IPS DF 4.7 (cell line): ENCODE results near the gene C19orf33.
"Not testable (repeated sequence)": the region's sequence is repeated elsewhere in the genome, so short reads cannot be mapped to it uniquely, and the experiment has no call there.

Experiments used
- DNase-seq: peaks from one replicate; pipeline ENCODE4 v3.0.0-alpha.2; 2013; ENCODE audit warnings: low spot score; ENCODE audit errors: extremely low read depth

Gene C19orf33

GRCh38 chr19:38303517-38304351 is at the start of gene C19orf33:
C19orf33 (plus strand) TSS chr19:38304251; CDS start chr19:38304262, 11 bp downstream.
- DNase-seq, result no peak

- DNase-seq, result no peak
Observed at GRCh38 chr19:38255383-38256014, 48.6 kb upstream of the C19orf33 start.

GRCh38 chr19:38261942-38262341 is 42.1 kb upstream of the C19orf33 start:
- not testable (repeated sequence) for DNase-seq

GRCh38 chr19:38262585-38263268 is 41.3 kb upstream of the C19orf33 start:
- DNase-seq, result no peak

- no peak for DNase-seq
Observed at GRCh38 chr19:38263689-38264485, 40.2 kb upstream of the C19orf33 start.

GRCh38 chr19:38264486-38265212 is 39.4 kb upstream of the C19orf33 start, which contains the start of gene SPINT2:
SPINT2 (plus strand) TSS chr19:38264573; CDS start chr19:38264893, 320 bp downstream.
- DNase-seq, result peak; percentile 53

- DNase-seq, result no peak
Observed at GRCh38 chr19:38265213-38265861, 38.7 kb upstream of the C19orf33 start.

- DNase-seq, result no peak
Observed at GRCh38 chr19:38265921-38266429, 38.1 kb upstream of the C19orf33 start.

GRCh38 chr19:38266981-38267597 is 37.0 kb upstream of the C19orf33 start:
- DNase-seq, result no peak

GRCh38 chr19:38267761-38268483 is 36.1 kb upstream of the C19orf33 start:
- DNase-seq, result no peak

GRCh38 chr19:38268539-38268938 is 35.5 kb upstream of the C19orf33 start:
- no peak for DNase-seq

- no peak for DNase-seq
Observed at GRCh38 chr19:38270587-38271167, 33.4 kb upstream of the C19orf33 start.

GRCh38 chr19:38273499-38273898 is 30.6 kb upstream of the C19orf33 start:
- no peak for DNase-seq

- no peak for DNase-seq
Observed at GRCh38 chr19:38274739-38275138, 29.3 kb upstream of the C19orf33 start.

GRCh38 chr19:38276942-38277517 is 27.0 kb upstream of the C19orf33 start:
- DNase-seq, result no peak

- DNase-seq, result no peak
Observed at GRCh38 chr19:38277549-38277948, 26.5 kb upstream of the C19orf33 start.

GRCh38 chr19:38277969-38278680 is 25.9 kb upstream of the C19orf33 start:
- no peak for DNase-seq
